EH (cell line): ENCODE results near the gene TRIM72.
"Not testable (repeated sequence)": the region's sequence is repeated elsewhere in the genome, so short reads cannot be mapped to it uniquely, and the experiment has no call there.

Source experiments
- DNase-seq: peaks from one replicate; pipeline ENCODE4 v3.0.0-alpha.2; 2015; ENCODE audit warnings: low read depth

Gene TRIM72

DNA sequence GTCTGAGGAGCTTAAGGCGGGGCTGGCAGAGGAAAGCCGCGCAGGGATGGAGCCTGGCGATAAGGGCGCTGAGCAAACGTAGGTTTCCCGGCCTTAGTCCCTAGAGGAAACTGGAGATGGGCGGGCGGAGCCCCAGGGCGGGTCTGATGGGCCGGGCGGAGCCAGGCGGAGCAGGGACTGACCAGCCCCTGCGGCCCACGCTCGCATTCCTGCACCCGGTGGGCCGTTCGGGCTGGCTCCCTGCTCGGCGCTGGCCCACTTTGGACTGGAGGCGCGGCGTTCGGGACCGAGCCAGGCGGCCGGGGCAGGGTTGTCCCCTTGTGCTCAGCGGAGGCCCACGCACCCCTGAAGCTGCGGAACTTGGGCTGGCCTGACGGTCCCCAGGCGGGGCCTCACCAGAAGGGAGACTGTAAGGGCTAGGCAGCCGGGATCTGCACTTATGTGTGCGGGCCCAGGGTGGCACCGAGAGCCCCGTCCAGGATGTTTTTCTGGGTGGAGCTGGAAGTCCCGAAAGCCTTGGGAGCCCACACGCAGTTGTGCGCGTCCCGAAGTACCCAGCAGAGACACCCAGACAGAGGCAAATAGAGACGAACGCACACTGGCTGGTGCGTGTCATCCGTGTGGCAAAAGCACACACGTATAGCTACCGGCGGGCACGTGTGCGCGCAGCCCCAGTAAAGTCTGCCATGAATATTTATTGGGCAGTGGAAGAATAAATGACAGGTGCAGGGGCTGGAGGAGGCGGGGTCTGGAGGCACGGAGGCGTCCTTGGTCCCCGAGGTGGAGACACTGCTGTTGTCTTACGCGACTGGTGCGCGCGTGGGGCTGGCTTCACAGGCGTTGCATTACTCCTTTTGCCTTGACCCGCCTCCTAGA is 1.6 kb downstream of the TRIM72 start:
- DNase-seq, result peak; percentile 75

DNA sequence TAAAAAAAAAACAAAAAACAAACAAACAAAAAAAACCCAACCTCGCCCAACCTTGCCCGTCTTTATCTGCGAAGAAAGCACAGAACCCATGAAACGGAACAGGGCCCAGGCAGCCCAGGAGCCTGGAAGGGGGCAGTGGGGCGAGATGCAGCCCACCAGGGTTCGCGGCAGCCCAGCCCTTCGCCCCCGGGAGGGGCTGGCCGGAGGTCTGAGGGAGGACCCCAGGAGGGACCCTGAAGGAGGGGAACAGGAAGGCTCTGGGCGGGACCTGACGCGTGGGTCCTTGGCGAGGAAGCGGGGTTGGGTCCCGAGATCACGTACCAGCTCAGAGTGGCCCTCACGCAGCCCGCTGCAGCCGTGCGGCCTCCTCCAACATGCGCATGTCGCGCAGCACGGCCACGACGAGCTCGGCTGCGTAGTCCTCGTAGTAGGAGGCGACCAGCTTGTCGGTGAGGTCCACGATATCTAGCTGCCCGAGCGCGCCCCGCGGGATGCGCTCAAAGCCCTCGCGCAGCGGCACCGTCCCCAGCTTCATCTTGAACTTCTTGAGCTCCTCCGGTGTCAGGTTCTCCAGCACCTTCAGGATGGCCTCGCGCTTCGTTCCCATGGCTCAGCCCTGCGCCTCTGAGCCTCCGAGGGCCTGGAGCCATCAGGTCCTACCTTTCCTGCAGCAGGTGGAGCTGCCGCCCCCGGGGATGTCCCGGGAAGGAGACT is 2.7 kb downstream of the TRIM72 start, which contains the start of gene PYDC1:
Gene PYDC1 (minus strand): TSS at position 714 of the 714 bp plus-strand sequence. CDS start 107 bp downstream, at position 607.
- DNase-seq, result no peak

DNA sequence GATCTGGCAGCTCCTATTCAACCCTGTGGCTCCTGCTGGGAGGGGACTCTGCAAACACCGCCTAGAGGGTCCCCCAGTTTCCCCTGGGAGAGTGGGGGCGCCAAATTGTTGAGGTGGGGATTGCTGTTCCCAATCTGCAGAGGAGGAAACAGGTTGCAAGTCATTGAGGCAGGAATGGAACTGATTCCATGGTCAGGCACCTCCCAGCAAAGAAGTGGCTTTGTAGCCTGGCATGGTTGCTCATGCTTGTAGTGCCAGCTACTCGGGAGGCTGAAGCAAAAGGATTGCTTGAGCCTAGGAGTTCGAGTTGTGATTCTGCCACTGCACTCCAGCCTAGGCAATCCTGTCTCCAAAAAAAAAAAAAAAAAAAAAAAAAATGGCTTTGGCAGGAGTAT is 3.2 kb downstream of the TRIM72 start:
- no peak for DNase-seq

DNA sequence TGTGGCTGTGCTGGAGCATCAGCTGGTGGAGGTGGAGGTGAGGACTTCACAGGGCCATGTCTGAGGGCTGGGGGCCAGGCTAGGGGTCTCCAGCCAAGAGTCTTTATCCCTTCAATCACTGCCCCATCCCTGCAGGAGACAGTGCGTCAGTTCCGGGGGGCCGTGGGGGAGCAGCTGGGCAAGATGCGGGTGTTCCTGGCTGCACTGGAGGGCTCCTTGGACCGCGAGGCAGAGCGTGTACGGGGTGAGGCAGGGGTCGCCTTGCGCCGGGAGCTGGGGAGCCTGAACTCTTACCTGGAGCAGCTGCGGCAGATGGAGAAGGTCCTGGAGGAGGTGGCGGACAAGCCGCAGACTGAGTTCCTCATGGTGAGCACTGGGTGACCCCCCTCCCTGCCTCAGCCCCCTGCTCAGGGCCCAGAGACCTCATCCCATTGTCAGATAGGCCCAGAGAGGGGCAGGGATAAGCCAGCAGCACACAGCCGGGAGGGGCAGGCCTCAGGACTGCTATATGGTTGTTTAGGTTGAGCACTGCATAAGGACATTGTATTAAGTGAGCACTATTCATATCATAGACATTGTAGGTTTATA is 5.3 kb downstream of the TRIM72 start:
- no peak for DNase-seq

DNA sequence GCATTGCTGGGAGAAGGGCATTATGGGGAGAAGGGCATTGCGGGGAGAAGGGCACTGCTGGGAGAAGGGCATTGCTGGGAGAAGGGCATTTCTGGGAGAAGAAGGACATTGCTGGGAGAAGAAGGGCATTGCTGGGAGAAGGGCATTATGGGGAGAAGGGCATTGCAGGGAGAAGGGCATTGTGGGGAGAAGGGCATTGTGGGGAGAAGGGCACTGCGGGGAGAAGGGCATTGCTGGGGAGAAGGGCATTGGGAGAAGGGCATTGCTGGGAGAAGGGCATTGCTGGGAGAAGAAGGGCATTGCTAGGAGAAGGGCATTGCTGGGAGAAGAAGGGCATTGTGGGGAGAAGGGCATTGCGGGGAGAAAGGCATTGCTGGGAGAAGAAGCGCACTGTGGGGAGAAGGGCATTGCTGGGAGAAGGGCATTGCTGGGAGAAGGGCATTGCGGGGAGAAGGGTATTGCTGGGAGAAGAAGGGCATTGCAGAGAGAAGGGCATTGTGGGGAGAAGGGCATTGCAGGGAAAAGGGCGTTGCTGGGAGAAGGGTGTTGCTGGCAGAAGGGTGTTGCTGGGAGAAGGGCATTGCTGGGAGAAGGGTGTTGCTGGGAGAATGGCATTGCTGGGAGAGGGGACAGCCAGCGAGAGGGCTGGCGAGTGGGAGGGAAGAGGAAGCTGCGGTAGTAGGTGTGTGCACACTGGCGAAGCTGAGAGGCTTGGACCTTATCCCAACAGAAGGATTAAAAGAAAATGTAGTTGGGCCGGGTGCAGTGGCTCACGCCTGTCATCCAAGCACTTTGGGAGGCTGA is 7.6 kb downstream of the TRIM72 start:
- no peak for DNase-seq

DNA sequence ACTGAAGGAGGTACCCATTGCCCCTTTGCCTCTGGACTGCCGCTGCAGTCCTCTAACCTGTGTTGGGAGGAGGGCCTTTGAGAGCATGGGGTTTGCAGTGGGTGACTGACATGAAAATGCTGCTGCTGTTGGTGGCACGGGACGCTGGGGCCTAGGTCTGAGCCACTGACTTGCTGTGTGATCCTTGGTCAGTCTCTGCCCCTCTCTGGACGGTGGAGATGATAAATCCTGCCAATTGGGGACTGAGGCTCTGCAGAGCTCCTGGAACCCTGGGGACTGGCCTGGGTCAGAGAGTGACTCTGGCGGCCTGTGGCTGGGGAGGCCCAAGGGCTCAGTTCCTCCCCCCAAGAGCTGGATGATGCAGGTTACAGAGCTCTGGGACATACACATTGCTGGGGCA is 9.1 kb downstream of the TRIM72 start:
- no peak for DNase-seq

DNA sequence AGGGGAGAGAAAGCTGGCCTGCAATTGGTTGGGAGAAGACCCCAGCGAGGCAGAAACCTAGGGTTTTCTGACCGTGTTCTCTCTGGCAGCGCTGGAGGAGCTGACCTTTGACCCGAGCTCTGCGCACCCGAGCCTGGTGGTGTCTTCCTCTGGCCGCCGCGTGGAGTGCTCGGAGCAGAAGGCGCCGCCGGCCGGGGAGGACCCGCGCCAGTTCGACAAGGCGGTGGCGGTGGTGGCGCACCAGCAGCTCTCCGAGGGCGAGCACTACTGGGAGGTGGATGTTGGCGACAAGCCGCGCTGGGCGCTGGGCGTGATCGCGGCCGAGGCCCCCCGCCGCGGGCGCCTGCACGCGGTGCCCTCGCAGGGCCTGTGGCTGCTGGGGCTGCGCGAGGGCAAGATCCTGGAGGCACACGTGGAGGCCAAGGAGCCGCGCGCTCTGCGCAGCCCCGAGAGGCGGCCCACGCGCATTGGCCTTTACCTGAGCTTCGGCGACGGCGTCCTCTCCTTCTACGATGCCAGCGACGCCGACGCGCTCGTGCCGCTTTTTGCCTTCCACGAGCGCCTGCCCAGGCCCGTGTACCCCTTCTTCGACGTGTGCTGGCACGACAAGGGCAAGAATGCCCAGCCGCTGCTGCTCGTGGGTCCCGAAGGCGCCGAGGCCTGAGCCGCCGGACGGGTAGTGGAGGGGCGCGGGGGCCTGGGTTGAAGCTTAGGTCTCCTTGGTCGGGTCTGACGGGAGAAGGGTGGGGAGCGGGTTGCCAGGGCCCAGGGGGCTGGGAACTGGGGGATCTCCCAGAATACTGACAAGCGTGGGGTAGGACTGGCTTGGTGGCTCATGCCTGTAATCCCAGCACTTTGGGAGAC is 10.4 kb downstream of the TRIM72 start:
- DNase-seq, result no peak

DNA sequence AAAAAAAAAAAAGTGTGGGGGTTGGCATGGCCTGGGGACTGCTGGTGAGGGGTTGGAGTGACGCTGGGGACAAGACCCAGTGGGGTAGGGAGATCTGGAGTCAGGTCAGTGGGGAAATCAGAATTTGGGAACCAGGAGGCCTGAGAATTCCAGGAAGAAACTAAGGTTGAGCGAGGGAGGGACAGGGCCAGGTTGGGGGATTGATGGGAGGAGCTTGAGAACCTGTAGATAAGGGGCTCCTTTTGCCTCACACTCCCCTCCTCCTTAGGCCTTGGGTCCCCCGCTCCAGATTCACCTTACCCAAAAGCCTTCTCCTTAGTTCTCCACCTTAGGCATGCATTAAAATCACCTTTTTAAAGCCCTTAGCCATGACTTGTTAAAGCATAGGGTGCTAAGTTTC is 11.3 kb downstream of the TRIM72 start:
- DNase-seq, result no peak

DNA sequence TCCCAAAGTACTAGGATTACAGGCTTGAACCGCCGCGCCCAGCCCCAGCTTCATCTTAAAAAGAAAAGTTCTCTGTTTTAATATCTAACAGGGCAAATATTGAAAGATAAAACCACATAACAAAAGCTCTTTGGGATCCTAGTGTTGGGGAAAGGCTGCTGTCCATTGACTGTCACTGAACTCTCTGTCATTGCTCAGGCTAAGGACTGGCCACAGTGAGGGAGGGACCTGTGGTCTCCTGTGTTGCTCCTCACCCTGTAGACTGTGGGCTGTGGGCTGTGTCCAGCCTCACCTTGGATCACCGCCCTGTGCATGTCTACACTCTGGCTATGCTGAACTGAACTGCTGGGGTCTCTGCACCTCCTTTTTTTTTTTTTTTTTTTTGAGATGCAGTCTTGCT is 14.3 kb downstream of the TRIM72 start:
- DNase-seq, result no peak

DNA sequence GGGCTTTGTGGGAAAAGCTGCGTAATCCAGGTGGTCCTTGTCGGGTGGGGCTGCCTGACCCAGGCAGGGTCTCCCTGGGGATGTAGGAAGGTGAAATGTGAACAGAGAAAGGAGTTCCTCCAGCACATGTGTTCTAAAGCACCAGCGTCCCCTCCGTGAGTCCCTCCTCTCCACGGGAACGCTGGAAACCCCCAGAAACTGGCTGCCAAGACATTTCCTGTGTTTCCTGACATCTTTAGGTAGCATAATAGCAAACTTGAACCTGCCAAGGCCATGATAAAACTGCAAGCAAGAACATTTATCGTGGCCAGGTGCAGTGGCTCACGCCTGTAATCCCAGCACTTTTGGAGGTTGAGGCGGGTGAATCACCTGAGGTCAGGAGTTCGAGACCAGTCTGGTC is 15.6 kb downstream of the TRIM72 start:
- no peak for DNase-seq

DNA sequence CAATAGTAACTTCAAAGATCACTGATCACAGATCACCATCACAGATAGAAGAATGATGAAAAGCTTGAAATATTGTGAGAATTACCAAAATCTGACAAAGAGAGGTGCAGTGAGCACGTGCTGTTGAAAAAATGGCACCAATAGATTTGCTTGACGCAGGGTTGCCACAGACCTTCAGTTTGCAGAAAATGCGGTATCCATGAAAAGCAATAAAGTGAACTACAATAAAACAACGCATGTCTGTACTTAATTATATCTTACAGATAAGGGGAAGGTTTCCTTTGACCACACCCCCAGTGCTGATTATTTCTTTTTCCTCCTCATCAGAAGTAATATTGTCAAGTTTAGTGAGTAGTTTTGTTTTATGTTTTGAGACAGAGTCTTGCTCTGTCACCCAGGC is 24.1 kb downstream of the TRIM72 start:
- DNase-seq, result no peak

DNA sequence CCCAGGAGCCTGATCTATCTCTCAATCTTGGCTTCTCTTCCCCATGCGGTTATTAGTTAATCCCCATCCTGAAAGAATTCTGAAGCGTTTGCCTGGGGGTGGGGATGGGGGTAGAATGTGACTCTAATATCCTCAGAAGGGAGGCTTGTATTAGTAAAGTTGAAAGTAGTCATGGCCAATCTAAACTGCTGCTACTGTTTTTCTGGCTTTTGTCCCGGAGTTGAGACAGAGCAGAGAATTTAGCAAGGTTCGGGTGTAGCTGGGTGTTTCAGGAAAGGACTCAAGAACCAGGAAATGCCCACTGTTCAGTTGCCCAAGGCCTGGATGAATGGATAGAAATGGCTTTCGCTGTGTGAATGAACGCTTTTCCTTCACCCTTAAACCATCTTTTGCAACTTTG is 28.3 kb downstream of the TRIM72 start:
- peak; percentile 31 for DNase-seq

DNA sequence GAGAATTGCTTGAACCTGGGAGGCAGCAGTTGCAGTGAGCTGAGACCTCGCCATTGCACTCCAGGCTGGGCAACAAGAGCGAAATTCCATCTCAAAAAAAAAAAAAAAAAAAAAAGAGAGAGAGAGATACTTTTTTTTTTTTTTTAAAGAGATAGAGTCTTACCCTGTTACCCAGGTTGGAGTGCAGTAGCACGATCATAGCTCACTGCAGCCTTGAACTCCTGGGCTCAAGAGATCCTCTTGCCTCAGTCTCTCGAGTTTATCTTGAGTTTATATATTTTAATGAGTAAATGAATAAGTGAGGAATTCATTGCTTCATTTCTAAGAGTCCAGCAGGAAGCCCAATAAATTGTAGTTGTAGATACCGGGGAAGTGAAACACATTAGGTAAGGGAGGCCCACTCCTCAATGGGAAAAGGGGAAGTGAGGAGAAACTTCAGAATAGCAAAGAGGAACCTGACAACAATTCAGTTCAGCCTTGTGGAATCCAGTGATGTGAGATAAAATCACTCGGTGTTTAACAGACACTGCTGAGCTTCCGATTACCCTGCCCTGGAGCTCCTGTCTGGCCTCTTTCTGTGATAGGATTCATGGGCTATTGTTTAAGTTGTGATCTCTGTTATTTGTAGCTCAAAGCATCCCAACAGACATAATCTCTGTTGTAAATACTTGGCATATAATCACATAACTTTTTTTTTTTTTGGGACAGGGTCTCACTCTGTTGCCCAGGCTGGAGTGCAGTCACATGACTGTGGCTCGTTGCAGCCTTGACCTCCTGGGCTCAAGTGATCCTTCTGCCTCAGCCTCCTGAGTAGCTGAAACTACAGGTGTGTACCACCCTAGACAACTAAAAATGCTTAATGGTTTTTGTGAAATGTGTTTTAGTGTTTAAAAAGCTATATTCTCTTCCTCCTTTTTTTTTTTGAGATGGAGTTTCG is 30.1 kb downstream of the TRIM72 start:
- DNase-seq, result no peak

DNA sequence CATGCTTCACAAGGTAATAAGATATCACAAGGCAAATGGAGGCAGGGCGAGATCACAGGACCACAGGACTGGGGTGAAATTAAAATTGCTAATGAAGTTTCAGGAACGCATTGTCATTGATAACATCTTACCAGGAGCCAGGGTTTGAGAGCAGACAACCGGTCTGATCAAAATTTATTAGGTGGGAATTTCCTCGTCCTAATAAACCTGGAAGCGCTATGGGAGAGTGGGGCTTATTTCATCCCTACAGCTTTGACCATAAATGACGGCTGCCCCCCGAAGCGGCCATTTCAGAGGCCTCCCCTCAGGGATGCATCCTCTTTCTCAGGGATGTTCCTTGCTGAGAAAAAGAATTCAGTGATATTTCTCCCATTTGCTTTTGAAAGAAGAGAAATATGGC is 31.7 kb downstream of the TRIM72 start:
- not testable (repeated sequence) for DNase-seq

DNA sequence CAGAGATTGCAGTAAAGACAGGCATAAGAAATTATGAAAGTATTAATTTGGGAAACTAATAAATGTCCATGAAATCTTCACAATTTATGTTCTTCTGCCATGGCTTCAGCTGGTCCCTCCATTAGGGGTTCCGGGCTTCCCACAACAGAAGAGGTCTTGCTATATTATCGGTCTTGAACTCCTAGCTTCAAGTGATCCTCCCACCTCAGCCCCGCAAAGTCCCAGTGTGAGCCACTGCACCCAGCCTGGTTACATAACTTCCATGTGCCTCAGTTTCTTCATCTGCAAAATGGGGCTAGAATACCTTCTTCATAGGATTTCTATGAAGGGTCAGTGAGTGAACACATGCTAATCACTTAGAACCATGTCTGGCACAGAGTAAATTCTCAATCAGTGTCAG is 32.4 kb downstream of the TRIM72 start:
- DNase-seq, result no peak

DNA sequence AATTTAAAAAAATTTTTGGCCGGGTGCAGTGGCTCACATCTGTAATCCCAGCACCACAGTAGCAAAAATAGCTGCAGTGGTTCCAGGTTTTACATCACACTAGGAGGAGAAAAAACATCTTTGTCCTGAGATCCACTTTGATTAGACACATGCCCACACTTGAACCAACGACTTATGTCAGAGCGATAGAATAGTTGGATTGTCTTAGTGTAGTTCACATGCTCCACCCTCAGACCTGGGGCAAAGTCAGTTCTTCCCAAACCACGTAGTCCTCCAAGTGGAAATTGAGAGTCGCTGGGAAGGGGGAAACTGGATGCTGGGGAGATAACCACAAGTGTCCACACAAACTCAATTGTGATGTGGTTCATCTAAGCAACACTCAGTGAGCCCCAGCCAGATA is 34.4 kb downstream of the TRIM72 start:
- no peak for DNase-seq

DNA sequence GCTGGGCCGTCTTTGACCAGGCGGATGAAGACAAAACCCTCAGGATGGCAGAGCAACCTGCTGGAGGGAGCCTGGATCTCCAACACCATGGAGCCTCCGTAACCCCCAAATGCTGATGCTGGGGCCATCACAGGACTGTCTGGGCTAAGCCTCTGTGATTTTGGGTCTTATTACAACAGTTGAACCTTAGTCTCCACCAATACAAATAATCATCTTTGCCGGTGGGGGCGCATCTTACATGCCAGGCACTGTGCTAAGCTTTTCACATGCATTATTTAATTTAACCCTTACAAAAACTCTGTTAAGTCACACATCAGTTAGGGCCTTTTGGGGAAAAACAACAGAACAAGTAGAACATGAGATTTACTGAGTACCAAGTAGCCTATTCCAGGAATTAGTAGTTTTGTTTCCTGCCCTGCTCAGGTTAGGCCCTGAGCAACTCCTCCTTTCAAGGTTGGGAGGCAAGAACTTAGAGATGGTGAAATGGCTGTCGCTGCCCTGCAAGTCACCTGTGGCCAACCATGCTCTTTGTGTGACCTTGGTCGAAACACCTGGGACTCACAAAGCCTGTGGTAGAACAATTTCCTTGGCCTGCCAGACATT is 37.0 kb downstream of the TRIM72 start:
- DNase-seq, result no peak

DNA sequence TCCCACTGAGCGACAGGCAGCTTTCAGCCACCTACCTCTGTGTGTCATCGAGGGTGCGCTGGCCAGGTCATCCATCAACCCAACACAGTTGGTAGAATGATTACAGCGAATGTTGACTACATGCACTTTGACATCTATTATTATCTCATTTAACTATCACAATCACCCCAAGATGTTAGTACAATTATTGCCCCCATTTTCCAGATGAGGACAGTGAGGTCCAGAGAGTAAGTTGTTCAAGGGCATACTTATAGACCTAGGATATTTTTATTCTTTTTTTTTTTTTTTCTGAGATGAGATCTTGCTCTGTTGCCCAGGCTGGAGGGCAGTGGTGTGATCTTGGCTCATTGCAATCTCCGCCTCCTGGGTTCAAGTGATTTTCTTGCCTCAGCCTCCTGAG is 37.5 kb downstream of the TRIM72 start:
- no peak for DNase-seq

DNA sequence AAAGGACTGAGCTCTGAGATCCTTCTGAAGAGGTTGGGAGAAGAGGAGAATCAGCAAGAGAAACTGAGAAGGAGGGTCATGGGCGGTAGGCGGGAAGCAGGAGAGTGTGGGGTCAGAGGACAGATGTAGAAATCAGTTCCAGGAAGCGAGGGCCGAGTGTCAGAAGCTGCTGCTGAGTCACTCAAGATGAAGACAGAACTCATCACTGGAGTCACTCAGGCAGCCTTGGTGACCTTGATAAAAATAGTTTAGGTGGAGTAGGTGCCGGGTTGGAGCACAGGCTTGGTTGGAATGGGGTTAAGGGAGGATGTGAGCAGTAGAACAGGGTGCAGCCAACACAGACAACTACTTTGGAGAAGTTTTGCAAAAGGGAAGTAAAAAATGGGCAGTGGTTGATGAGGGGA is 39.7 kb downstream of the TRIM72 start:
- no peak for DNase-seq

DNA sequence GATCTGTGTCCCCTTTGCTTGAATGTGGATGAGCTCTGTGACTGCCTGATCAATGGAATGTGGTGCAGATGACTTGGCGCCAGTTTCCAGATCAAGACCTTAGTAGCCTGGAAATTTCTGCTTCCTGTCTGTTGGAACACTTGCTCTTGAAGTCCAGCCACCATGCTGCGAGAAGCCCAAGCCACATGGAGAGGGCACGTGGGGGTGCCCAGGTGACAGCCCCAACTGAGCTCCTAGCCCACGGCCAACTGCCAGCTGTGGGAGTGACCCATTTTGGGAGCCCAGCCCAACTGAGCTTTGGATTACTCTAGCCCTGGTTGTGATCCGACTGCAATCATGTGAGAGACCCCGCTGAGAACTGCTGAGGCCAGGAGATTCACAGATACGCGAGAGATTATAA is 42.5 kb downstream of the TRIM72 start:
- no peak for DNase-seq
